Astrocyte (in vitro differentiated cells and primary cell): ENCODE measurements around the gene CPLX3. TPM values are rescaled to one million over a fixed set of nuclear protein-coding genes. Genes with fewer than 3 reads are reported as not detected.

Experiments used
- DNase-seq: peaks from one replicate; pipeline ENCODE4 v3.0.0-alpha.2; 2010; ENCODE audit warnings: low read depth
- FAIRE-seq: peaks from 2 replicates; lab custom pipeline; 2011; peaks lifted over from hg19 to GRCh38; lab: Jason Lieb, UNC
- H2AFZ ChIP-seq: 2 replicates; pipeline ENCODE4 v1.6.0; 2012; ENCODE audit warnings: low read depth, low read length, inconsistent platforms
- H3K27ac ChIP-seq: 2 replicates; pipeline ENCODE4 v1.5.1; 2011; ENCODE audit warnings: low read depth, low read length, inconsistent platforms
- H3K27me3 ChIP-seq: 2 replicates; pipeline ENCODE4 v1.6.0; 2011; ENCODE audit warnings: low read length, inconsistent platforms; ENCODE audit not compliant: insufficient read depth
- H3K36me3 ChIP-seq: 2 replicates; pipeline ENCODE4 v1.5.1; 2011; ENCODE audit warnings: low read length, inconsistent platforms; ENCODE audit not compliant: insufficient read depth
- H3K4me1 ChIP-seq: 2 replicates; pipeline ENCODE4 v1.5.1; 2011; ENCODE audit warnings: low read length, inconsistent platforms; ENCODE audit not compliant: insufficient read depth
- H3K4me2 ChIP-seq: 2 replicates; pipeline ENCODE4 v1.6.0; 2012; ENCODE audit warnings: low read length, inconsistent platforms
- H3K4me3 ChIP-seq: 2 replicates; pipeline ENCODE4 v1.5.1; 2011; ENCODE audit warnings: low read depth, mild to moderate bottlenecking, low read length, inconsistent platforms; ENCODE audit not compliant: insufficient read depth
- H3K79me2 ChIP-seq: 2 replicates; pipeline ENCODE4 v1.6.0; 2012; ENCODE audit warnings: mild to moderate bottlenecking, low read length, inconsistent platforms; ENCODE audit not compliant: insufficient read depth
- H3K9ac ChIP-seq: 2 replicates; pipeline ENCODE4 v1.6.0; 2012; ENCODE audit warnings: mild to moderate bottlenecking, low read length, inconsistent platforms
- H3K9me3 ChIP-seq: 2 replicates; pipeline ENCODE4 v1.5.1; 2012; ENCODE audit warnings: low read depth, mild to moderate bottlenecking, low read length, inconsistent platforms; ENCODE audit not compliant: insufficient read depth
- H4K20me1 ChIP-seq: 2 replicates; pipeline ENCODE4 v1.6.0; 2012; ENCODE audit warnings: low read length, inconsistent platforms; ENCODE audit not compliant: insufficient read depth
- H3K27ac Mint-ChIP-seq: one replicate; pipeline ENCODE4 v1.8.0; 2021; ENCODE audit warnings: mild to moderate bottlenecking, mixed read lengths; ENCODE audit not compliant: unreplicated experiment
- H3K27me3 Mint-ChIP-seq: one replicate; pipeline ENCODE4 v1.8.0; 2021; ENCODE audit warnings: low read depth, mixed read lengths; ENCODE audit not compliant: unreplicated experiment
- H3K36me3 Mint-ChIP-seq: one replicate; pipeline ENCODE4 v1.8.0; 2021; ENCODE audit warnings: low read depth, mixed read lengths; ENCODE audit not compliant: unreplicated experiment
- H3K4me1 Mint-ChIP-seq: one replicate; pipeline ENCODE4 v1.8.0; 2021; ENCODE audit warnings: low read depth, mixed read lengths; ENCODE audit not compliant: unreplicated experiment
- H3K4me3 Mint-ChIP-seq: one replicate; pipeline ENCODE4 v1.8.0; 2021; ENCODE audit warnings: mild to moderate bottlenecking, moderate library complexity, mixed read lengths; ENCODE audit not compliant: unreplicated experiment
- H3K9me3 Mint-ChIP-seq: one replicate; pipeline ENCODE4 v1.8.0; 2021; ENCODE audit warnings: mild to moderate bottlenecking, mixed read lengths; ENCODE audit not compliant: unreplicated experiment
- EZH2 ChIP-seq: IDR thresholded peaks from 2 replicates; pipeline ENCODE4 v1.6.1; 2012; ENCODE audit warnings: mild to moderate bottlenecking, low read length, inconsistent platforms; ENCODE audit not compliant: insufficient read depth
- total RNA-seq: library from RNA; stranded (reverse); gene quantifications from 2 replicates; pipeline ENCODE4 v1.2.1, GENCODE V29; 2021
- TF ChIP-seq, protein P1 (sequence below): IDR thresholded peaks from 2 replicates; pipeline ENCODE4 v1.5.1; 2011; ENCODE audit warnings: low read depth, mild to moderate bottlenecking, inconsistent platforms, low read length, moderate library complexity; ENCODE audit not compliant: insufficient read depth

CPLX3 gene
- total RNA-seq, 1 donor from 2014 or later, result not detected

DNA sequence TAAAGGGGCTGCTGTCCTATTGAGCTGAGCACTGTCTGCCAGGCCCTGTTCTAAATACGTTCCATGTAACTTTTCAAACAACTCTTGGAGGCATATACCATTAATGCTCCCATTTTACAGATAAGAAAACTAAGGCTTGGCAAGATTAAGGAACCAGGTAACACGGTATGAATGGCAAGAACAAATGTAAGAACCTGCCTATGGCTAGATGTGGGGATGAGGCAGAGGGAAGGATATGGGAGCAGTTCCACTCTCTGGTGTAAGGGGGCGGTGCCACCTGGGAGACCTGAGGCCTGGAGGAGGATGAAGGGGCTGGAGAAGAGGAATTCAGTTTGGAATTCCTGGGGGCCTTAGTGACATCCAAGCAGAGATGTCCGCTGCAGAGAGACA, 17.6 kb upstream of the CPLX3 start:
- FAIRE-seq, result no peak
- no peak overlapping the region for H3K9ac ChIP-seq
- H3K4me1 ChIP-seq, result peaks cover 8% of the 10 kb centered on the region
- H3K27ac ChIP-seq, result no peak overlapping the region
- no peaks in the 10 kb centered on the region for H3K36me3 ChIP-seq
- H3K4me3 ChIP-seq, result no peak overlapping the region
- Mint-ChIP-seq H3K27ac (peak overlapping the region; percentile 50), H3K9me3 (no peaks in the 10 kb centered on the region), H3K4me3 (no peak overlapping the region), H3K4me1 (peaks cover 11% of the 10 kb centered on the region), H3K36me3 (peaks cover 2% of the 10 kb centered on the region), H3K27me3 (peaks cover 5% of the 10 kb centered on the region)
- no peak for TF ChIP-seq EZH2
- TF ChIP-seq, protein P1, sequence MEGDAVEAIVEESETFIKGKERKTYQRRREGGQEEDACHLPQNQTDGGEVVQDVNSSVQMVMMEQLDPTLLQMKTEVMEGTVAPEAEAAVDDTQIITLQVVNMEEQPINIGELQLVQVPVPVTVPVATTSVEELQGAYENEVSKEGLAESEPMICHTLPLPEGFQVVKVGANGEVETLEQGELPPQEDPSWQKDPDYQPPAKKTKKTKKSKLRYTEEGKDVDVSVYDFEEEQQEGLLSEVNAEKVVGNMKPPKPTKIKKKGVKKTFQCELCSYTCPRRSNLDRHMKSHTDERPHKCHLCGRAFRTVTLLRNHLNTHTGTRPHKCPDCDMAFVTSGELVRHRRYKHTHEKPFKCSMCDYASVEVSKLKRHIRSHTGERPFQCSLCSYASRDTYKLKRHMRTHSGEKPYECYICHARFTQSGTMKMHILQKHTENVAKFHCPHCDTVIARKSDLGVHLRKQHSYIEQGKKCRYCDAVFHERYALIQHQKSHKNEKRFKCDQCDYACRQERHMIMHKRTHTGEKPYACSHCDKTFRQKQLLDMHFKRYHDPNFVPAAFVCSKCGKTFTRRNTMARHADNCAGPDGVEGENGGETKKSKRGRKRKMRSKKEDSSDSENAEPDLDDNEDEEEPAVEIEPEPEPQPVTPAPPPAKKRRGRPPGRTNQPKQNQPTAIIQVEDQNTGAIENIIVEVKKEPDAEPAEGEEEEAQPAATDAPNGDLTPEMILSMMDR, result no peak
- no peaks in the 10 kb centered on the region for H3K79me2 ChIP-seq
- H2AFZ ChIP-seq, result no peak overlapping the region
- no peak overlapping the region for H3K4me2 ChIP-seq
- H3K9me3 ChIP-seq, result no peaks in the 10 kb centered on the region
- DNase-seq, result no peak
- H3K27me3 ChIP-seq, result no peaks in the 10 kb centered on the region
- H4K20me1 ChIP-seq, result no peaks in the 10 kb centered on the region

DNA sequence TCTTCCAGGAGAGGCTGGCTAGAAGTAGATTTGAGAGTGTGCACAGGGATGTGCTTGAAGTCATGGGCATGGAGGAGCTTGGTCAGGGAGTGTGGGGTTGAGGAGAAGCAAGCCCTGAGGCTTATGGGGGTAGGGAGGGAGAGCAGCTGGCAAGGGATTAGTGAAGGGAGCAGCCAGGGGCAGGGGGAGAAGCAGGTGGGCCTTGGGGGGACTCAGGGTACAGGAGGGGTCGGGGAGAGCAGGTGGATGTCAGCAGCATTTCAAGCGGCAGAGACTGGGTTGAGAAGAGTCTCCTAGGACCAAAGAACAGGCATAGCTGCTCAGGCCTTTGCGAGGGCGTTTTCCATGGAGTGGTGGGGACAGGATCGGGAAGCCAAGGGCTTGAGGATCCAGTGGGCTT, 17.2 kb upstream of the CPLX3 start:
- Mint-ChIP-seq H3K4me3 (no peak overlapping the region), H3K4me1 (peaks cover 11% of the 10 kb centered on the region), H3K36me3 (peaks cover 2% of the 10 kb centered on the region), H3K27ac (no peak overlapping the region), H3K27me3 (peaks cover 5% of the 10 kb centered on the region), H3K9me3 (no peaks in the 10 kb centered on the region)
- TF ChIP-seq, protein P1, result no peak
- TF ChIP-seq EZH2, result no peak
- Histone ChIP-seq H3K9me3 (no peaks in the 10 kb centered on the region), H3K4me1 (peaks cover 8% of the 10 kb centered on the region), H3K4me3 (no peak overlapping the region), H3K27me3 (no peaks in the 10 kb centered on the region), H3K27ac (no peak overlapping the region), H4K20me1 (no peaks in the 10 kb centered on the region), H3K4me2 (no peak overlapping the region), H3K79me2 (no peaks in the 10 kb centered on the region), H2AFZ (no peak overlapping the region), H3K36me3 (no peaks in the 10 kb centered on the region), H3K9ac (no peak overlapping the region)
- no peak for FAIRE-seq
- DNase-seq, result no peak

DNA sequence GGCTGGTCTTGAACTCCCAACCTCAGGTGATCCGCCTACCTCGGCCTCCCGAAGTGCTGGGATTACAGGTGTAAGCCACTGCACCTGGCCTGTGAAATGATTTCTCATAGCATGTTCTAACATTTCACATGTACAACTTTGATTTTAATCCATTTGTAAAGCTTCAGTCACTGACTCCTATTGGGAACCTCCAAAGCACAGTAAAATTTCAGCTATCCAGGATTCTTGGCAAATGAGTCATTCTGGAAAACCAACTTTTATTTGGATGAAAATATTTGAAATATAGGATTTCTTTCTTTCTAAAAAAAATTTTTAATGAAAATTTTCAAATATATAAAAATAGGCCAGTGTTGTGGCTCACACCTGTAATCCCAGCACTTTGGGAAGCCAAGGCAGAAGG, 16.5 kb upstream of the CPLX3 start:
- no peak for FAIRE-seq
- no peaks in the 10 kb centered on the region for H3K9me3 Mint-ChIP-seq
- Histone ChIP-seq H3K36me3 (no peaks in the 10 kb centered on the region), H3K4me2 (no peak overlapping the region), H3K27ac (no peak overlapping the region), H2AFZ (no peak overlapping the region), H3K4me3 (no peak overlapping the region), H4K20me1 (no peaks in the 10 kb centered on the region), H3K27me3 (no peaks in the 10 kb centered on the region), H3K4me1 (peaks cover 8% of the 10 kb centered on the region), H3K9ac (no peak overlapping the region), H3K9me3 (no peaks in the 10 kb centered on the region), H3K79me2 (no peaks in the 10 kb centered on the region)
- DNase-seq, result no peak
- H3K4me3 Mint-ChIP-seq, result no peak overlapping the region
- H3K4me1 Mint-ChIP-seq, result peaks cover 11% of the 10 kb centered on the region
- H3K27ac Mint-ChIP-seq, result no peak overlapping the region
- peaks cover 5% of the 10 kb centered on the region for H3K27me3 Mint-ChIP-seq
- H3K36me3 Mint-ChIP-seq, result no peaks in the 10 kb centered on the region
- TF ChIP-seq EZH2, result no peak
- TF ChIP-seq, protein P1, result no peak
